NCI-H2227 (cell line): Measurements from ENCODE around the gene USP36.

Experiments
- DNase-seq: peaks from one replicate; lab custom pipeline; 2025; ENCODE audit not compliant: unreplicated experiment; lab: John Stamatoyannopoulos, UW

Gene USP36

GRCh38 chr17:78839762-78840529, 668 bp downstream of the USP36 start:
- peak; percentile 51 for DNase-seq

- no peak for DNase-seq
Observed at GRCh38 chr17:78839235-78839761, 1.3 kb downstream of the USP36 start.

- peak; percentile 51 for DNase-seq
Observed at GRCh38 chr17:78838574-78839005, 2.0 kb downstream of the USP36 start.

- no peak for DNase-seq
Observed at GRCh38 chr17:78836420-78837021, 4.1 kb downstream of the USP36 start.

GRCh38 chr17:78834571-78834970, 6.0 kb downstream of the USP36 start:
- DNase-seq = no peak

GRCh38 chr17:78832541-78832810, 8.1 kb downstream of the USP36 start:
- DNase-seq = no peak

DNA sequence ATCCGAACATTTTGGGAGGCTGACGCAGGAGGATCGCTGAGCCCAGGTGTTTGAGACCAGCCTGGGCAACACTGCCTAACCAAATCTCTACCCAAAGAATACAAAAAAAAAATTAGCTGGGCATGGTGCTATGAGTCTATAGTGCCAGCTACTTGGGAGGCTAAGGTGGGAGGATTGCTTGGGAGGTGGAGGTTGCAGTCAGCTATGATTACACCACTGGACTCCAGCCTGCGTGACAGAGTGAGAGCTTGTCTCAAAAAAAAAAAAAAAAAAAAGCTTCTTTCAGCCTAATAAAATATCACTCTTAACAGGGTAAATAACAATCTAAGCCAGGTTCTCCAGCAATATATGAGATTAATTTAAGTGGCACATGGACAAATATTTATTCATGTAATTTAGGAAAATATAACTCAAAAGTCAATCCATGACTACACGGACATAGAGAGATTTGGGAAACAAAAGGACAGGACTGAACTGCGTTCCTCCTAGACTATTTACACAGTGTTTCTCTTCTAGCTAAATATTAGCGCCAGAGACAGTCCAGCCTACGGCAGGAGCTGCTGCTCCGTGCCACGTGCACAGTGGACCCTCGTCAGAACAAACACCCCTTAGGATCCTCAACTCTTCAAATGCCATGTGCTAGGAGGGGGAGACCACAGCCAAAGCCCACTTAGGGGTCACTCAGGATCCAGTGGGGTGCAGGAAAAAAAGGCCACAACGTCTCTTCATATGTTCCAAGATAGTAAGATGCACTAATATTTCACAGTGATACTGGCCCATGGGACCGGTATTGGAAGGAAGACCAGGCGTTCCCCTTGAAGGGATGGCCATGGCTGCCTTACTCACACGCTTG, 8.7 kb downstream of the USP36 start:
- no peak for DNase-seq

GRCh38 chr17:78829477-78829876, 11.1 kb downstream of the USP36 start:
- no peak for DNase-seq

- no peak for DNase-seq
Observed at GRCh38 chr17:78828470-78829185, 12.0 kb downstream of the USP36 start.

- DNase-seq = no peak
Observed at GRCh38 chr17:78826836-78827509, 13.6 kb downstream of the USP36 start.

GRCh38 chr17:78826421-78826820, 14.2 kb downstream of the USP36 start:
- DNase-seq = no peak

- no peak for DNase-seq
Observed at GRCh38 chr17:78825696-78826095, 14.9 kb downstream of the USP36 start.

GRCh38 chr17:78824240-78824639, 16.4 kb downstream of the USP36 start:
- DNase-seq = no peak

- DNase-seq = no peak
Observed at GRCh38 chr17:78823282-78824046, 17.1 kb downstream of the USP36 start.

GRCh38 chr17:78822552-78822951, 18.1 kb downstream of the USP36 start:
- DNase-seq = no peak

DNA sequence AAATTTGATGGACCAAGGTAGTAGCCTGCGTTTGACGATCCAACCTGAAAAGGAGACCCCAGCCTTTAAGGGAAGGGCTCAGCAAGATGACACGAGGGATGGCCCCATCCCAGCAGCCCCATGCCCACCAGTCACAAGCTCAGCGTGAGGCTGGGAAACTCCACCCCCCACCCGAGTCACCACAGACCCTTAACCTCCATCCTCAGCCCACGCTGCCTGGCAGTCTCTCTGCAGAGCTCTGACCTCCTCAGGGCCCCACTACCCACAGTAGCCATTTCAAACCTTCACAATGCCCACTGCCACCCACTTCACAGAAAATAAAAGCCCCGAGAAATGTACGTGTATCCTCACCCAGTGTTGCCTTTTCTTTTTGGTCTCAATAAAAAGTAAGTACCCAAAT, 18.7 kb downstream of the USP36 start:
- DNase-seq = no peak

DNA sequence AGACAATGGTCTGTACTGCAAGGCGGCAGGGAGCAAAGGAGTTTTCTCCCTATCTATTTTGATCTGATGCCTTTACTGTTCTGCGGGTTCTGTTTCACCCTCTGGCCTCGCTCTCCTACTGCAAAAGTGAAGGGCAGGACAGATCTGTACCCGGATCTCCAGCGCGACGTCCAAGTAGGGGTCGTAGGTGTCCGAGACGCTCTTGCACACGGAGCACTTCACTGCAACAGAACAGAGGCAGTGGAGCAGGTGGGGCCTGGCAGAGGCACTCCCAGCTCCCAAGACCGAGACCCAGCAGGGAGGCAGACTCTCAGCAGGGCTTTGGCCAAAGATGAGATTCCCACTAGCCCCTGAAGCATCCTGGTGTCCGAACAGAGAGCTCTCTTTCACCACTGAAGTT, 19.8 kb downstream of the USP36 start:
- no peak for DNase-seq

DNA sequence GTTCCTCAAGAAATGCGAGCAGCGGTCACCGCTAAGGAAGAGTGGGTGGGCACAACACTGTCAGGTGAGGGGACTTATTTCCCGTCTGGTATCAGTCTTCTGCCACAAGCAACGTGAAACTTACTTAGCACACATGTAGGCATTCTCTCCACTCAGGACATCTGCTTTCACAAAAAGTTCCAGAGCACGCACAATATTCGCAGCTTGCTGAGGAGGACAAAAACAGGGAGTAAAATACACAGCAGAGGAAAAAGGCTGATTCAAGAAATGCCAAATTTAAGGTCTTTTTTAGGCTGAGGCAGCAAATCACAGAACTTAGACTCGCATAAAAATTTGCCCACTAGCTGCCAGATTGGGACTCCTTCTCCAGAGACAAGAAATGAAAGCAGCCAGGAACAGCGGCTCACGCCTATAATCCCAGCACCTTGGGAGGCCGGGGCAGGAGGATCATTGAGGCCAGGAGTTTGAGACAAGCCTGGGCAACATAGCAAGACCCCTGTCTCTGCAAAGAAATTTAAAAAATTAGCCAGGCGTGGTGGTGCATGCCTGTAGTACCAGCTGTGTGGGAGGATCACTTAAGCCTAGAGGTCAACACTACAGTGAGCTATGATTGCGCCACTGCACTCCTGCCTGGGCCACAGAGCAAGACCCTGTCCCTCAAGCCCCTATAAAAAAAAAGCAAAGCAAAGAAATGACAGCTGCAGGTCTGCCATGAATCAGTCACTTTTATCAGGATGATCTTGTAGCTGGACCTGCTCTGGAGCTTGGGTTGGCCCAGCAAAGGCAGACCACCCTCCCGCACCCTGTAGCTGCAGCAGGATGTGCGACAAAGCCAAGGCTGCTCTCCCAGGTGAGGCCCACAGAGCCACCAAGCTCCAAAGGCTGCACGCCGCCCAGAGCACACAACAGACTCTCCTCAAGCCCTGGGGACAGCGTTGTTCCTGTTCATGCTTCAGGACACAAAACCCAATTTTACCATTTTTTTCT, 20.5 kb downstream of the USP36 start:
- DNase-seq = no peak

DNA sequence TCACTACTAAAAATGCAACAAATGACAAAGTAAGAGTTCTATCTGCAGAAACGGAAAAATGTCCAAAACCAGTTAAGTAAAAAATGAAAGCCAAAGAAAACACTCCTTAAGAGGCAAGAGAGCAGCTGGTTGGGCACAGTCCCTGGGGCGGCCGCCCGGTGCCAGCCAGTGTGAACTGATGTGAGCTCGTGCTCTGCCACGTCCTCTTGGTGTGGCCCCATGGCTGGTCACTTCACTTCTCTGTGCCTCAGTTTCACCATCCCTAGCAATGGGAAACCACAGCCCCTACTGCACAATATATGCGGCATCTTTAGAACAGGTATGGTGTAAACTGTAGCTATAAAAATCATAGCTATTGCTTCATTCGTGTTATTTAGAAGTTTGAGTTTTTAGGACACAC, 21.2 kb downstream of the USP36 start:
- no peak for DNase-seq
